RWPE1 (cell line): ENCODE results near the gene AKT3.

Experiments used
- CTCF ChIA-PET: fragments of 350-600 bp; sonication (Branson Sonifier 250); formaldehyde crosslinking; extraction: SDS; loops from one replicate; lab custom pipeline; 2021; lab: Yijun Ruan, JAX
- POLR2A ChIA-PET: fragments of 400-600 bp; formaldehyde crosslinking; extraction: SDS; loops from one replicate; lab custom pipeline; 2020; ENCODE audit warnings: antibody characterized with exemption; ENCODE audit not compliant: low non-redundant PET; lab: Yijun Ruan, JAX
- DNase-seq: peaks from one replicate; pipeline ENCODE4 v3.0.0; 2012; ENCODE audit warnings: low spot score
- H3K27ac ChIP-seq: fragments of 450-650 bp; 2 replicates; pipeline ENCODE4 v1.5.1; 2017
- CTCF ChIP-seq: fragments of 450-650 bp; conservative IDR thresholded peaks from 2 replicates; pipeline ENCODE4 v1.5.1; 2017; ENCODE audit warnings: low read depth, mild to moderate bottlenecking

AKT3 gene

GRCh38 chr1:243443557-243443956 is 406.5 kb downstream of the AKT3 start:
- CTCF ChIA-PET: no interaction called here
- no peak overlapping the region for H3K27ac ChIP-seq
- no peak for DNase-seq
- no peak for TF ChIP-seq CTCF
- POLR2A ChIA-PET: no interaction called here

- CTCF ChIA-PET: no interaction called here
- no peak for DNase-seq
- TF ChIP-seq CTCF: no peak
- H3K27ac ChIP-seq: no peak overlapping the region
- POLR2A ChIA-PET: no interaction called here
These were observed 408.4 kb downstream of the AKT3 start for GRCh38 chr1:243441601-243442000.

- ChIA-PET CTCF (no interaction called here), POLR2A (no interaction called here)
- no peak for DNase-seq
- H3K27ac ChIP-seq: no peak overlapping the region
- no peak for TF ChIP-seq CTCF
These were observed 409.6 kb downstream of the AKT3 start for GRCh38 chr1:243440406-243440805.

- CTCF ChIA-PET: interaction anchor here (0.6 kb wide), 1 partner anchor 92 kb away, joined by 3 read pairs; no protein-coding TSS in a partner anchor
- no peak for DNase-seq
- TF ChIP-seq CTCF: no peak
- H3K27ac ChIP-seq: no peak overlapping the region
- POLR2A ChIA-PET: no interaction called here
These were observed 411.2 kb downstream of the AKT3 start for GRCh38 chr1:243438815-243439214.
